Erythroblast (primary cell): Measurements from ENCODE around the gene FAM135A.

Source experiments
- GATA1 ChIP-seq: IDR thresholded peaks from 2 replicates; pipeline ENCODE4 v1.6.1; 2011; ENCODE audit warnings: low read depth, mild to moderate bottlenecking, control low read depth, low read length, moderate library complexity
- POLR2A ChIP-seq: IDR thresholded peaks from 2 replicates; pipeline ENCODE4 v1.6.1; 2011; ENCODE audit warnings: mild to moderate bottlenecking, low read length

- TF ChIP-seq POLR2A (no peak), GATA1 (no peak)
These were observed 31.7 kb downstream of the FAM135A start for GRCh38 chr6:70445001-70445400.
